ENCODE results near the gene RELN. TPM values are rescaled to one million over a fixed set of nuclear protein-coding genes. Genes with fewer than 3 reads are reported as not detected.

The RELN gene
- total RNA-seq, 1 donor from 2014 or later = 7.1 TPM

DNA sequence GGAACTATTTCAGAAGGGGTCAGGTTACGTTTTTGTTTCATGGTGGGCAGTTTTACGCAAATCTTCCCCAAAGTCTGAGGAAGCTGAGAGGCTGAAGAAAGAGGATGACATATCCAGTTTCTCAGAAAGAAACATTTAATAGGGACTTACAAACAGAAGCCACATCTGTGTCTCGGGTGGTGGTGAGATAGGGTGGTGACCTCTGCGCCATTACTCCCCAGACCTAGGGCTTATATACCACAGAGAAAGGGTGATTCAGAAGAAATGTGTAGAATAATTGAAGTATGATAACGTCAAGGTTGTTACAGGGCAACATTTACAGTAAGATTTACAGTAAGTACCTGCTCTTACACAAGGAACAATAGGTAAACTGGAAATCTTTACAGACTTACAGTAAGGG lies 43.0 kb upstream of the RELN start:
- no peak for DNase-seq (ENCODE audit: low read depth)
- no peaks in the 10 kb centered on the region for H3K27me3 ChIP-seq (ENCODE audit: control insufficient read depth, insufficient read depth, low read length)
- no peaks in the 10 kb centered on the region for H3K36me3 ChIP-seq (ENCODE audit: control insufficient read depth, insufficient read depth, low read length)
- H3K4me3 ChIP-seq (ENCODE audit: low read depth, low read length) = no peak overlapping the region
- TF ChIP-seq, protein P1, sequence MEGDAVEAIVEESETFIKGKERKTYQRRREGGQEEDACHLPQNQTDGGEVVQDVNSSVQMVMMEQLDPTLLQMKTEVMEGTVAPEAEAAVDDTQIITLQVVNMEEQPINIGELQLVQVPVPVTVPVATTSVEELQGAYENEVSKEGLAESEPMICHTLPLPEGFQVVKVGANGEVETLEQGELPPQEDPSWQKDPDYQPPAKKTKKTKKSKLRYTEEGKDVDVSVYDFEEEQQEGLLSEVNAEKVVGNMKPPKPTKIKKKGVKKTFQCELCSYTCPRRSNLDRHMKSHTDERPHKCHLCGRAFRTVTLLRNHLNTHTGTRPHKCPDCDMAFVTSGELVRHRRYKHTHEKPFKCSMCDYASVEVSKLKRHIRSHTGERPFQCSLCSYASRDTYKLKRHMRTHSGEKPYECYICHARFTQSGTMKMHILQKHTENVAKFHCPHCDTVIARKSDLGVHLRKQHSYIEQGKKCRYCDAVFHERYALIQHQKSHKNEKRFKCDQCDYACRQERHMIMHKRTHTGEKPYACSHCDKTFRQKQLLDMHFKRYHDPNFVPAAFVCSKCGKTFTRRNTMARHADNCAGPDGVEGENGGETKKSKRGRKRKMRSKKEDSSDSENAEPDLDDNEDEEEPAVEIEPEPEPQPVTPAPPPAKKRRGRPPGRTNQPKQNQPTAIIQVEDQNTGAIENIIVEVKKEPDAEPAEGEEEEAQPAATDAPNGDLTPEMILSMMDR (IDR thresholded peaks at IDR 0.05; ENCODE audit: insufficient read depth, low read length, poor library complexity, severe bottlenecking) = no peak

DNA sequence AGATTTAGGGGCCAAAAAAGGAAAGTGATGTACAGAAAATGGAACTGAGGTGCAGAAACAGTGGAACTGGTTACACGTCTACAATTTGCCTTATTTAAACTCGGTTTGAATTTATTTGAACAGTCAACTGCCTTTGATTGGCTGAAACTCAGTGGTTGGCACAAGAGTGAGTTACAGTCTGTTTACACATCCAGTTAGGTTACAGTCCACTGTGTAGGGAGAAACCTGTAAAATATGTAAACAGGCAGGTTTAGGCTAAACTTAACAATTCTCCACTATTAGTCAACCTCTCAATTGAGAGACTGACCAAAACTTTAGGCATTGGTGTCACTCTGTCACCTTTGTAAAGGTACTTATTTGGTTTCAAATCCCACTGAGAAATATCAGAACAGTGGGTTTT lies 40.3 kb upstream of the RELN start:
- Histone ChIP-seq H3K27me3 (ENCODE audit: control insufficient read depth, insufficient read depth, low read length) (no peaks in the 10 kb centered on the region), H3K4me3 (ENCODE audit: low read depth, low read length) (no peak overlapping the region), H3K36me3 (ENCODE audit: control insufficient read depth, insufficient read depth, low read length) (no peaks in the 10 kb centered on the region)
- DNase-seq (ENCODE audit: low read depth) = no peak
- TF ChIP-seq, protein P1 (IDR thresholded peaks at IDR 0.05; ENCODE audit: insufficient read depth, low read length, poor library complexity, severe bottlenecking) = no peak

DNA sequence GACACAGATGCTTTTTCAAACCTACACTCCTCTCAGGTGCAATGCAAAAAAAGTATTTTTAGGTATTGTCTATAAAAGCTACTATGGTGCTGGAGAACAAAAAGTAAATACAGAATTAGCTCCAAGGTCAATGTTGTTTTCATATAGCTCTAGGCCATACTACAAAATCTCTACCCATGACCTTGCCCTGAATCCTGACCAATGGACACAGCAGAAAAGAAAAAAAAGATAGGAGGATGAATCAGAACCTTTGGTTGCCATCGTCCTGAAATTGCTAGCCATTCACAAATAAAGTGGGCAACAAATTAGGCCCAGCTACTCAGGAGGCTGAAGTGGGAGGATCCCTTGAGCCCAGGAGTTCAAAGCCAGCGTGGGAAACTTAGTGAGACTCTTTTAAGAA lies 35.2 kb upstream of the RELN start:
- DNase-seq (ENCODE audit: low read depth) = no peak
- no peaks in the 10 kb centered on the region for H3K36me3 ChIP-seq (ENCODE audit: control insufficient read depth, insufficient read depth, low read length)
- H3K27me3 ChIP-seq (ENCODE audit: control insufficient read depth, insufficient read depth, low read length) = no peaks in the 10 kb centered on the region
- no peak overlapping the region for H3K4me3 ChIP-seq (ENCODE audit: low read depth, low read length)
- TF ChIP-seq, protein P1 (IDR thresholded peaks at IDR 0.05; ENCODE audit: insufficient read depth, low read length, poor library complexity, severe bottlenecking) = no peak

DNA sequence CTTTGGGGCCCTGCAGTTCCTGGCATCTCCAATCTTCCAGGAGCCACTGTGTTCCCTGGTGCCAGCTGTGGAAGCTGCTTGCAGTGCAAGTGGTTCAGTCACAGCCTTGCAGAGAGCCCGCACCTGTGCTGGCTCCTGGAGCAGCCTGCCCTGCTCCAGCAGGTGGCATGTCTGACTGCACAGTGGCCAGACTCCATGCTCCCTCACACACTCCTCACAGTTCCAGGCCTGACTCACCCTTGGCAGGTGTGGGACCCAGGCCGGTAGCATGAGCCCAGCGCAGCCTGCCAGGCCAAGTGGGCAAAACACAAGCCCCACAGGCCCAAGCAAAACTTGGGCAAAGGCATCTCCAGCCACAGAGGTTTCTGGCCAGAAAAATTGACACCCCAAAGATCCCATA lies 33.6 kb upstream of the RELN start:
- TF ChIP-seq, protein P1 (IDR thresholded peaks at IDR 0.05; ENCODE audit: insufficient read depth, low read length, poor library complexity, severe bottlenecking) = no peak

DNA sequence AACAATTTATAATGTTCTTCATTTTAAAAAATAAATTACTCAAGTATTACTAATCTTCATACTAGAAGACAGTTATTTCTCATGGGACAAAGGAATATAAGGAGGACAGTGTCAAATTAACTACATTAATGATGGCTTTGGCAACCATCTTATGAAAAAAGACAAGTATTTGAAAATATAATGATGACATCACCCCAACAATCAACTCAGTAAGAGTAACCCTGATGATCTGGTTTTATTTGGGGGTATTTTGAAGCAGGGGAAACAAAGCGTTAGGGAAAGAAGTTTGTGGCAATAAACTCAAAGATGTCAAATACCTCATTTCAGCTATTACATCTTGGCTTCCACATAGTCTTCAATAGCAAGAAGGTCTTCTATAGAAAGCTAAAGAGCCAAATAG lies 29.0 kb upstream of the RELN start:
- TF ChIP-seq, protein P1 (IDR thresholded peaks at IDR 0.05; ENCODE audit: insufficient read depth, low read length, poor library complexity, severe bottlenecking) = no peak
- H3K27me3 ChIP-seq (ENCODE audit: control insufficient read depth, insufficient read depth, low read length) = no peaks in the 10 kb centered on the region
- H3K4me3 ChIP-seq (ENCODE audit: low read depth, low read length) = no peak overlapping the region
- no peaks in the 10 kb centered on the region for H3K36me3 ChIP-seq (ENCODE audit: control insufficient read depth, insufficient read depth, low read length)
- DNase-seq (ENCODE audit: low read depth) = no peak

More for the DNA sequence above, 33.6 kb upstream of the RELN start:
- Histone ChIP-seq H3K4me3 (ENCODE audit: low read depth, low read length) (no peak overlapping the region), H3K36me3 (ENCODE audit: control insufficient read depth, insufficient read depth, low read length) (no peaks in the 10 kb centered on the region), H3K27me3 (ENCODE audit: control insufficient read depth, insufficient read depth, low read length) (no peaks in the 10 kb centered on the region)
- no peak for DNase-seq (ENCODE audit: low read depth)

DNA sequence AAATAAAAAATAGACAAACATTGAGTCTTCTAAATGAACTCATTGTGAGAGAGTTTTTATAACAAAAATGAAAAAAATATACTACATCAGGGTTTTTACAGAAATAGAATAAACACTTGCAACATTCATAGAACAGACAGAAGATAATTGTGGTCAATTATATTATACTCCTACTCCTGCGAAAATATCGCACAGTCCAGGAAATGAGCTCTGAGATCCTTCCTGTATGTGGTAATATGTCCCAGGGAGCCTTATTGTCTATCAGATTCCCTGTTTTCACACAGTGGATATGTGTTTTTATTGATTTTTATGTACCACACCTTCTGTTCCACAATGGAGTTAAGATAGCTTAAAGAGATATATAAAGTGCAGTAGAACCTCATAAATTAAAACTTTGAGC lies 27.5 kb upstream of the RELN start:
- DNase-seq (ENCODE audit: low read depth) = no peak
- H3K4me3 ChIP-seq (ENCODE audit: low read depth, low read length) = no peak overlapping the region
- TF ChIP-seq, protein P1 (IDR thresholded peaks at IDR 0.05; ENCODE audit: insufficient read depth, low read length, poor library complexity, severe bottlenecking) = no peak
- H3K27me3 ChIP-seq (ENCODE audit: control insufficient read depth, insufficient read depth, low read length) = no peaks in the 10 kb centered on the region
- H3K36me3 ChIP-seq (ENCODE audit: control insufficient read depth, insufficient read depth, low read length) = no peaks in the 10 kb centered on the region
